Right atrium auricular region (tissue), 2 donors: ENCODE data around the gene RPL7L1. TPM values are rescaled to one million over a fixed set of nuclear protein-coding genes. Genes with fewer than 3 reads are reported as not detected.
"Not testable (repeated sequence)": the region's sequence is repeated elsewhere in the genome, so short reads cannot be mapped to it uniquely, and the experiment has no call there.

Experiments
- DNase-seq: peaks from one replicate; pipeline ENCODE4 v3.0.0-alpha.2; 2019; ENCODE audit warnings: low spot score
- H3K27ac ChIP-seq, 2 donors: fragments of 200-600 bp; sonication (generic); 1 replicate in 1 of 2; 2 replicates in 1 of 2; pipeline ENCODE4 v1.5.1; 2016 to 2019
- H3K27me3 ChIP-seq, 2 donors: fragments of 200-600 bp; sonication (generic); one replicate each; pipeline versions ENCODE4 v1.5.1 to v1.6.0; 2017 to 2019
- H3K36me3 ChIP-seq: fragments of 200-600 bp; sonication (generic); one replicate; pipeline ENCODE4 v1.5.1; 2016
- H3K4me1 ChIP-seq, 2 donors: fragments of 200-600 bp; sonication (generic); one replicate each; pipeline versions ENCODE4 v1.5.1 to v1.6.0; 2017 to 2019
- H3K4me3 ChIP-seq, 2 donors: fragments of 200-600 bp; sonication (generic); 1 replicate in 1 of 2; 2 replicates in 1 of 2; pipeline ENCODE4 v1.5.1; 2017 to 2019; ENCODE audit warnings: mild to moderate bottlenecking in 1 of 2, moderate library complexity in 1 of 2
- H3K9me3 ChIP-seq, 2 donors: fragments of 200-600 bp; sonication (generic); one replicate each; pipeline ENCODE4 v1.5.1; 2019
- total RNA-seq, 2 donors: library from RNA; depleted of rRNA; stranded (reverse); fragments of >200 nt; gene quantifications; one replicate each; pipeline ENCODE4 v1.1.0, GENCODE V29; 2016
- TF ChIP-seq, protein P1 (sequence below), 2 donors: fragments of 200-600 bp; sonication (generic); IDR thresholded peaks; one replicate each; pipeline ENCODE4 v1.5.1; 2019; ENCODE audit warnings: antibody characterized with exemption in 2 of 2

RPL7L1 gene
- total RNA-seq, 2 donors from 2014 or later, result 63.3 to 66.7 TPM

- H3K27ac ChIP-seq, result no peak overlapping the region
- no peaks in the 10 kb centered on the region for H3K27me3 ChIP-seq
- H3K36me3 ChIP-seq, result no peaks in the 10 kb centered on the region
- no peak for DNase-seq
- TF ChIP-seq, protein P1, sequence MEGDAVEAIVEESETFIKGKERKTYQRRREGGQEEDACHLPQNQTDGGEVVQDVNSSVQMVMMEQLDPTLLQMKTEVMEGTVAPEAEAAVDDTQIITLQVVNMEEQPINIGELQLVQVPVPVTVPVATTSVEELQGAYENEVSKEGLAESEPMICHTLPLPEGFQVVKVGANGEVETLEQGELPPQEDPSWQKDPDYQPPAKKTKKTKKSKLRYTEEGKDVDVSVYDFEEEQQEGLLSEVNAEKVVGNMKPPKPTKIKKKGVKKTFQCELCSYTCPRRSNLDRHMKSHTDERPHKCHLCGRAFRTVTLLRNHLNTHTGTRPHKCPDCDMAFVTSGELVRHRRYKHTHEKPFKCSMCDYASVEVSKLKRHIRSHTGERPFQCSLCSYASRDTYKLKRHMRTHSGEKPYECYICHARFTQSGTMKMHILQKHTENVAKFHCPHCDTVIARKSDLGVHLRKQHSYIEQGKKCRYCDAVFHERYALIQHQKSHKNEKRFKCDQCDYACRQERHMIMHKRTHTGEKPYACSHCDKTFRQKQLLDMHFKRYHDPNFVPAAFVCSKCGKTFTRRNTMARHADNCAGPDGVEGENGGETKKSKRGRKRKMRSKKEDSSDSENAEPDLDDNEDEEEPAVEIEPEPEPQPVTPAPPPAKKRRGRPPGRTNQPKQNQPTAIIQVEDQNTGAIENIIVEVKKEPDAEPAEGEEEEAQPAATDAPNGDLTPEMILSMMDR (IDR thresholded peaks at IDR 0.05), result no peak
- H3K4me1 ChIP-seq, result peaks cover 0 to 32% of the 10 kb centered on the region in 2 donors
- no peak overlapping the region for H3K4me3 ChIP-seq
- H3K9me3 ChIP-seq, result no peaks in the 10 kb centered on the region
These were observed 16.8 kb downstream of the RPL7L1 start for GRCh38 chr6:42896178-42896719.

DNA sequence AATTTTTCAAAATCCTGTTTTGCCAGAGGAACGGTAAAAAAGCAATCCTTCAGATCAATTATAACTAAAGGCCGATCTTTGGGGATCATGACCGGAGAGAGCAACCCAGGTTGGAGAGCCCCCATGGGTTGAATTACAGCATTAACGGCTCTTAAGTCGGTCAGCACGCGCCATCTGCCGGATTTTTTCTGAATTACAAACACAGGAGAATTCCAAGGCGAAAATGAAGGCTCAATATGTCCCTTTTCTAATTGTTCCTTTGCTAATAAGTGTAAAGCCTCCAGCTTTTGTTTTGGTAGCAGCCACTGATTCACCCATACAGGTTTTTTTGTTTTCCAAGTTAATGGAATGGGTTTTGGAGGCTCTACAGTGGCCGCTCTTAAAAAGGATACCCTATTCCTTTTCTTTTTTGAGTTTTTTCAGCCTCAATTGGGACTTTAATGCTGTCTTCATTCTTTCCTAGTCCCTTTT, 19.5 kb downstream of the RPL7L1 start:
- peak; percentile 74 for DNase-seq
- Histone ChIP-seq H3K4me3 (no peak overlapping the region), H3K27me3 (no peaks in the 10 kb centered on the region), H3K9me3 (no peaks in the 10 kb centered on the region), H3K36me3 (no peaks in the 10 kb centered on the region), H3K4me1 (peaks cover 0 to 42% of the 10 kb centered on the region in 2 donors), H3K27ac (no peak overlapping the region)
- TF ChIP-seq, protein P1 (IDR thresholded peaks at IDR 0.05), result peak; percentile 73 to 88

GRCh38 chr6:42899871-42900270, 20.5 kb downstream of the RPL7L1 start:
- no peak for DNase-seq

DNA sequence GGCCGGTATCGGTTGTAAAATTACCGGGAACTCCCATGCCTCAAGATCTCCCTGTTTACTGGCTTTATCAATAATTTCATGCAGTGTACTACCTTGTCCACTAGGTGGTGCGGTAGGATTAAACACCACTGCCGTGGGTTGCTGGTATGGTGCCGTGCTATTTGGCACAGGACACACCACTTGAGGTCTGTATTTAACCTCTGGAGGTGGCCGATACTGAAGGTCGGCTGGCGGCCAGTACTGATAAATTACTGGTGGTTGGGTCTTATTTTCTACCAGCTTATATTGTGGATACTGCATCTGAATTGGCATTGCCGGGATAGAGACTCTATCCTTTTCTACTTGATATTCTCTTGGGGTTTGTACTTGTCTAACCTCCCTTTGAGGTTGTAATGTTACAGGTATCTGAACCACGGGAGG, 22.1 kb downstream of the RPL7L1 start:
- peak; percentile 86 for DNase-seq
- H3K27ac ChIP-seq, result peak overlapping the region; percentile 19 to 77
- no peak overlapping the region for H3K4me3 ChIP-seq
- TF ChIP-seq, protein P1 (IDR thresholded peaks at IDR 0.05), result peak; percentile 74 to 96
- peaks cover 0 to 36% of the 10 kb centered on the region in 2 donors for H3K4me1 ChIP-seq
- H3K27me3 ChIP-seq, result no peaks in the 10 kb centered on the region
- no peaks in the 10 kb centered on the region for H3K36me3 ChIP-seq
- H3K9me3 ChIP-seq, result no peaks in the 10 kb centered on the region

More at GRCh38 chr6:42899871-42900270, 20.5 kb downstream of the RPL7L1 start:
- Histone ChIP-seq H3K36me3 (no peaks in the 10 kb centered on the region), H3K4me3 (no peak overlapping the region), H3K27me3 (no peaks in the 10 kb centered on the region), H3K27ac (no peak overlapping the region), H3K4me1 (peaks cover 0 to 36% of the 10 kb centered on the region in 2 donors), H3K9me3 (no peaks in the 10 kb centered on the region)
- TF ChIP-seq, protein P1 (IDR thresholded peaks at IDR 0.05), result no peak

DNA sequence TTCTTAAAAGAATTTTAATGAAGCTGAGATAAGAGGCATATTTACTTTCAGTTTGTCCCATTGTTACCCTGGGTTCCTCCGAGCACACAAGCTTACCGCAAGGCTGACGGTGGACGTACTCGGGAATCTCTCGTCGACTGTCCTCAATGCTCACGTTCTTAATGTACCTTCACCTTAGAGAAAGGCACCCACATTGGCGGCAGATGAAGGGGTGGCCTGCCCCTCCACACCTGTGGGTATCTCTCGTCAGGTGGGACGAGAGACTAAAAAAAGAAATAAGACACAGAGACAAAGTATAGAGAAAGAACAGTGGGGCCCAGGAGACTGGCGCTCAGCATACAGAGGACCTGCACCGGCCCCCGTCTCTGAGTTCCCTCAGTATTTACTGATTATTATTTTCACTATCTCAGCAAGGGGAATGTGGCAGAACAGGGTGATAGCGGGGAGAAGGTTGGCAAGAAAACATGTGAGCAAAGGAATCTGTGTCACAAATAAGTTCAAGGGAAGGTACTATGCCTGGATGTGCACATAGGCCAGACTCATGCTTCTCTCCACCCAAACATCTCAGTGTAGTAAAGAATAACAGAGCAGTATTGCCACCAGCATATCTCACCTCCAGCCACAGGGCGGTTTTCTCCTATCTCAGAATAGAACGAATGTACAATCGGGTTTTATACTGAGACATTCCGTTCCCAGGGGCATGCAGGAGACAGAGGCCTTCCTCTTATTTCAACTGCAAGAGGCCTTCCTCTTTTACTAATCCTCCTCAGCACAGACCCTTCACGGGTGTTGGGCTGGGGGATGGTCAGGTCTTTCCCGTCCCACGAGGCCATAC, 23.2 kb downstream of the RPL7L1 start:
- Histone ChIP-seq H3K27ac (peak overlapping the region; percentile 42 to 77), H3K4me1 (peaks cover 0 to 36% of the 10 kb centered on the region in 2 donors)
- not testable (repeated sequence) for H3K9me3 ChIP-seq, H3K36me3 ChIP-seq, H3K4me3 ChIP-seq, H3K27me3 ChIP-seq, DNase-seq

DNA sequence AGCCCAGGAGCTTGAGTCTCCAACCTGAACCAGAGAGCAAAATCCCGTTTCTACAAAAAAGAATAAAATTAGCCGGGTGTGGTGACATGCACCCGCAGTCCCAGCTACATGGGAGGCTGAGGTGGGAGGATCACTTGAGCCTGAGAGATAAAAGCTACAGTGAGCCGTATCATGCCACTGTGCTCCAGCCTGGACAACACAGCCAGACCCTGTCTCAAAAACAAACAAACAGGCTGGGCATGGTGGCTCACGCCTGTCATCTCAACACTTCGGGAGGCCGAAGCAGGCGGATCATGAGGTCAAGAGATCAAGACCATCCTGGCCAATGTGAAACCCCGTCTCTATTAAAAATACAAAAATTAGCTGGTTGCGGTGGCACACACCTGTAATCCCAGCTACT, 25.1 kb downstream of the RPL7L1 start:
- Histone ChIP-seq H3K9me3 (no peaks in the 10 kb centered on the region), H3K27me3 (no peaks in the 10 kb centered on the region), H3K4me1 (peaks cover 0 to 28% of the 10 kb centered on the region in 2 donors), H3K27ac (no peak overlapping the region), H3K4me3 (no peak overlapping the region), H3K36me3 (no peaks in the 10 kb centered on the region)
- no peak for DNase-seq
- TF ChIP-seq, protein P1 (IDR thresholded peaks at IDR 0.05), result no peak
